Measurements from ENCODE around the gene LETM1.

Gene LETM1

GRCh38 chr4:1777822-1778641 is 77.9 kb downstream of the LETM1 start:
- Histone ChIP-seq H3K36me3 (ENCODE audit: control insufficient read depth, insufficient read depth, low read length) (no peaks in the 10 kb centered on the region), H3K4me3 (ENCODE audit: insufficient read depth, low read depth, low read length, poor library complexity, severe bottlenecking) (no peak overlapping the region), H3K27me3 (replicated peaks; ENCODE audit: control insufficient read depth, insufficient read depth, low read length, poor library complexity, severe bottlenecking) (no peaks in the 10 kb centered on the region), H3K27ac (ENCODE audit: insufficient read depth, low read length, poor library complexity, severe bottlenecking) (no peak overlapping the region), H3K4me1 (ENCODE audit: control insufficient read depth, insufficient read depth, low read length, poor library complexity, severe bottlenecking) (no peaks in the 10 kb centered on the region), H3K9me3 (ENCODE audit: control insufficient read depth, low read length) (no peaks in the 10 kb centered on the region)
- DNase-seq, result no peak

DNA sequence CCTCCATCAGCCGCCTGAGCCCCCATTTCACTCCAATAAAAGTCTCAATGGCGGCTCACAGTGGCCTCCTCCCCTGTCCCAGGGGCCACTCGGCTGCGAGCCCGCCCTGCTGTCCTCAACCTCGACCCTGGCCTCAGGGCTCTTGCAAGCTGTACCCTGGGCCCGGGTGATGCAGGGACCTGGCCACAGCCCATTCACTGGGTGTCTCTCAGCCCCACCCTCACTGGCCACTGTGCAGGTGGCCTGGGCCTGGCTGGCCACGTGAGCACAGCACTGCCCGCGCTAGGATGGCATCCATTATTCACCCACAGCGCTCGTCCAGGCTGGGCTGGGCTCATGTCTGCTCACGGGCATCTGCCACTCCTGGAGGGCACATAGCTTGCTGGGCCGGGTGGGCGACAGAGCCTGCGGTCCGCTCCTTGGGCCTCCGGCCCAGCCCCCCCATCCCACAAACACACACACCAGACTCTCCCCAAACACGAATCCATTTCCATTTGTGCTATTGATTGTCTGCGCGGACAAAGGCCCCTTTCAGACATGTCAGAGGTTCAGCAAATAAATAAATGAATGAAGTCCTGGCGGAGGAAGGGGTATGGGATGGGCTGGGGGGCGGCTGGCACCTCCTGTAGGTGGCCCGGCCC is 79.3 kb downstream of the LETM1 start:
- H3K36me3 ChIP-seq (ENCODE audit: control insufficient read depth, insufficient read depth, low read length), result no peaks in the 10 kb centered on the region
- H3K27me3 ChIP-seq (replicated peaks; ENCODE audit: control insufficient read depth, insufficient read depth, low read length, poor library complexity, severe bottlenecking), result no peaks in the 10 kb centered on the region
- H3K4me1 ChIP-seq (ENCODE audit: control insufficient read depth, insufficient read depth, low read length, poor library complexity, severe bottlenecking), result no peaks in the 10 kb centered on the region
- no peak overlapping the region for H3K4me3 ChIP-seq (ENCODE audit: insufficient read depth, low read depth, low read length, poor library complexity, severe bottlenecking)
- no peak overlapping the region for H3K27ac ChIP-seq (ENCODE audit: insufficient read depth, low read length, poor library complexity, severe bottlenecking)
- DNase-seq, result no peak
- no peaks in the 10 kb centered on the region for H3K9me3 ChIP-seq (ENCODE audit: control insufficient read depth, low read length)

- H3K4me3 ChIP-seq (ENCODE audit: insufficient read depth, low read depth, low read length, poor library complexity, severe bottlenecking), result no peak overlapping the region
- no peaks in the 10 kb centered on the region for H3K27me3 ChIP-seq (replicated peaks; ENCODE audit: control insufficient read depth, insufficient read depth, low read length, poor library complexity, severe bottlenecking)
- H3K27ac ChIP-seq (ENCODE audit: insufficient read depth, low read length, poor library complexity, severe bottlenecking), result no peak overlapping the region
- no peak for DNase-seq
- H3K9me3 ChIP-seq (ENCODE audit: control insufficient read depth, low read length), result no peaks in the 10 kb centered on the region
- H3K4me1 ChIP-seq (ENCODE audit: control insufficient read depth, insufficient read depth, low read length, poor library complexity, severe bottlenecking), result no peaks in the 10 kb centered on the region
- no peaks in the 10 kb centered on the region for H3K36me3 ChIP-seq (ENCODE audit: control insufficient read depth, insufficient read depth, low read length)
These were observed 80.0 kb downstream of the LETM1 start for GRCh38 chr4:1775731-1776500.

GRCh38 chr4:1773754-1774153 is 82.2 kb downstream of the LETM1 start:
- Histone ChIP-seq H3K27ac (ENCODE audit: insufficient read depth, low read length, poor library complexity, severe bottlenecking) (no peak overlapping the region), H3K36me3 (ENCODE audit: control insufficient read depth, insufficient read depth, low read length) (no peaks in the 10 kb centered on the region), H3K4me3 (ENCODE audit: insufficient read depth, low read depth, low read length, poor library complexity, severe bottlenecking) (no peak overlapping the region), H3K27me3 (replicated peaks; ENCODE audit: control insufficient read depth, insufficient read depth, low read length, poor library complexity, severe bottlenecking) (no peaks in the 10 kb centered on the region), H3K4me1 (ENCODE audit: control insufficient read depth, insufficient read depth, low read length, poor library complexity, severe bottlenecking) (no peaks in the 10 kb centered on the region), H3K9me3 (ENCODE audit: control insufficient read depth, low read length) (no peaks in the 10 kb centered on the region)
- no peak for DNase-seq

DNA sequence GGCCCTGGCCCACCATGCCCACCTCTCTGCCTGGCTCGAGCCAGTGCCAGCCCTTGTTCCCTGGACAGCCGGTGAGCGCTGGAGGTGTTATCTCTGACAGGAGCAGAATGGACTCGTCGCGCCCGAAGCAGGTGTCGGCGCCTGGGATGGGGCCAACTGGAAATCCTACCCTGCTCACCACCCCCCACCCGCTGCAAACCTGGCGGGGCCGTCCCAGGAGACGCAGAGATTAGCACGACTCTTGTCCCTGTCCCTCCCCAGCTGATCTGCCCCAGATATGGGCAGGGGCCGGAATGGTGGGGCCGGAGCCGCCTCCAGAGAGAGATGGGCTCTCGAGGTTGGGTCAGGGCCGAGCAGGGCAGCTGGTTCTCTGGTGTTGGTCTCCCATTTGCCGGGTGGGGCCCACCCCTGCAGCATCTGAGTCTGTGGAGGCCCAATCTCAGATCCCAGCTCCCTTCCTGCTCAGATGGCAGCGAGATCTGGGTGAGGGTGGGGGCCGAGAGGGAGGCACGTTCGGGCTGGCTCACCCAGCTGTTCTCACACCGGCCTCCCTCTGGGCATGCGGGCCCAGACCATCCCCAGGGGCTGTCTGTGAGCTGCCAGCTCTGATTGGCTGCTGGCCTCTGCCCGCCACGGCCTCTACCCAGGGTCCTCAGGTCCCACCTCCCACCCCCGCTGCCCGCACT is 83.0 kb downstream of the LETM1 start:
- Histone ChIP-seq H3K27me3 (replicated peaks; ENCODE audit: control insufficient read depth, insufficient read depth, low read length, poor library complexity, severe bottlenecking) (peaks cover 7% of the 10 kb centered on the region), H3K4me1 (ENCODE audit: control insufficient read depth, insufficient read depth, low read length, poor library complexity, severe bottlenecking) (no peaks in the 10 kb centered on the region), H3K4me3 (ENCODE audit: insufficient read depth, low read depth, low read length, poor library complexity, severe bottlenecking) (no peak overlapping the region), H3K36me3 (ENCODE audit: control insufficient read depth, insufficient read depth, low read length) (no peaks in the 10 kb centered on the region), H3K27ac (ENCODE audit: insufficient read depth, low read length, poor library complexity, severe bottlenecking) (no peak overlapping the region), H3K9me3 (ENCODE audit: control insufficient read depth, low read length) (no peaks in the 10 kb centered on the region)
- DNase-seq, result no peak

- Histone ChIP-seq H3K9me3 (ENCODE audit: control insufficient read depth, low read length) (no peaks in the 10 kb centered on the region), H3K4me3 (ENCODE audit: insufficient read depth, low read depth, low read length, poor library complexity, severe bottlenecking) (no peak overlapping the region), H3K27me3 (replicated peaks; ENCODE audit: control insufficient read depth, insufficient read depth, low read length, poor library complexity, severe bottlenecking) (peaks cover 9% of the 10 kb centered on the region), H3K36me3 (ENCODE audit: control insufficient read depth, insufficient read depth, low read length) (no peaks in the 10 kb centered on the region), H3K27ac (ENCODE audit: insufficient read depth, low read length, poor library complexity, severe bottlenecking) (no peak overlapping the region), H3K4me1 (ENCODE audit: control insufficient read depth, insufficient read depth, low read length, poor library complexity, severe bottlenecking) (no peaks in the 10 kb centered on the region)
- DNase-seq, result no peak
These were observed 84.2 kb downstream of the LETM1 start for GRCh38 chr4:1771555-1772305.

DNA sequence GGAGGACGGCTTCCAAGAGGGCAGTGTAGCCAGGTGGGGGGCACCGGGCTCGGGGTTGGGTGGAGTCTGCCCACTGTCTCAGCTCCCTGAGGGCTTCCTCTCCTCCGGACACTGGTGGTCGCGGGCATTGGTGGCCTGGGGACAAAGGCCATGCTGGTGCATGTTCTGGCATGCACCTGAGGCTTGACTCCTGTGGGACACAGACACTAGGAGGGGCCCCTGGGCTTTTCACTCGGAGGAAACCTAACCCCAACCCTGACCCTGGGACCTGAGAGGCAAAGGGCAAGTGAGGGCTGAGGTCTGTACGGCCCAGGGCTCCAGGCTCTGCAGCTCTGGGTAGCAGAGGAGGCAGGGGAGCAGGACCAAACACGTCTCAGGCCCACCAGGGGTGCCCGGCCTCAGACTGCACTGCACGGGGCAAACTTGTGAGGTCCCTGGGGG is 85.1 kb downstream of the LETM1 start:
- H3K36me3 ChIP-seq (ENCODE audit: control insufficient read depth, insufficient read depth, low read length), result no peaks in the 10 kb centered on the region
- H3K27me3 ChIP-seq (replicated peaks; ENCODE audit: control insufficient read depth, insufficient read depth, low read length, poor library complexity, severe bottlenecking), result peaks cover 12% of the 10 kb centered on the region
- H3K27ac ChIP-seq (ENCODE audit: insufficient read depth, low read length, poor library complexity, severe bottlenecking), result no peak overlapping the region
- no peaks in the 10 kb centered on the region for H3K4me1 ChIP-seq (ENCODE audit: control insufficient read depth, insufficient read depth, low read length, poor library complexity, severe bottlenecking)
- no peak overlapping the region for H3K4me3 ChIP-seq (ENCODE audit: insufficient read depth, low read depth, low read length, poor library complexity, severe bottlenecking)
- no peaks in the 10 kb centered on the region for H3K9me3 ChIP-seq (ENCODE audit: control insufficient read depth, low read length)
- no peak for DNase-seq

- H3K9me3 ChIP-seq (ENCODE audit: control insufficient read depth, low read length), result no peaks in the 10 kb centered on the region
- H3K4me3 ChIP-seq (ENCODE audit: insufficient read depth, low read depth, low read length, poor library complexity, severe bottlenecking), result no peak overlapping the region
- peaks cover 12% of the 10 kb centered on the region for H3K27me3 ChIP-seq (replicated peaks; ENCODE audit: control insufficient read depth, insufficient read depth, low read length, poor library complexity, severe bottlenecking)
- H3K4me1 ChIP-seq (ENCODE audit: control insufficient read depth, insufficient read depth, low read length, poor library complexity, severe bottlenecking), result no peaks in the 10 kb centered on the region
- no peak for DNase-seq
- no peaks in the 10 kb centered on the region for H3K36me3 ChIP-seq (ENCODE audit: control insufficient read depth, insufficient read depth, low read length)
- no peak overlapping the region for H3K27ac ChIP-seq (ENCODE audit: insufficient read depth, low read length, poor library complexity, severe bottlenecking)
These were observed 85.7 kb downstream of the LETM1 start for GRCh38 chr4:1770245-1770644.

- Histone ChIP-seq H3K27me3 (replicated peaks; ENCODE audit: control insufficient read depth, insufficient read depth, low read length, poor library complexity, severe bottlenecking) (peaks cover 12% of the 10 kb centered on the region), H3K9me3 (ENCODE audit: control insufficient read depth, low read length) (no peaks in the 10 kb centered on the region), H3K4me3 (ENCODE audit: insufficient read depth, low read depth, low read length, poor library complexity, severe bottlenecking) (no peak overlapping the region)
These were observed 86.3 kb downstream of the LETM1 start for GRCh38 chr4:1769692-1770091.

More at GRCh38 chr4:1769692-1770091, 86.3 kb downstream of the LETM1 start:
- Histone ChIP-seq H3K4me1 (ENCODE audit: control insufficient read depth, insufficient read depth, low read length, poor library complexity, severe bottlenecking) (no peaks in the 10 kb centered on the region), H3K36me3 (ENCODE audit: control insufficient read depth, insufficient read depth, low read length) (no peaks in the 10 kb centered on the region), H3K27ac (ENCODE audit: insufficient read depth, low read length, poor library complexity, severe bottlenecking) (no peak overlapping the region)
- no peak for DNase-seq

Measured in effector memory CD4-positive, alpha-beta T cell (primary cell).